HL-60/S4 treated with retinoic acid at 250 ng/mL for 4 days and 3 days (cell line): ENCODE data around the gene CENPP.

Experiments used
- in situ Hi-C: fragments of 300-500 bp; cut with MboI; formaldehyde crosslinking; loops from 2 replicates; pipeline ENCODE4 v1.7.0; 2022; ENCODE audit warnings: low sequenced_read_pairs

The CENPP gene

DNA sequence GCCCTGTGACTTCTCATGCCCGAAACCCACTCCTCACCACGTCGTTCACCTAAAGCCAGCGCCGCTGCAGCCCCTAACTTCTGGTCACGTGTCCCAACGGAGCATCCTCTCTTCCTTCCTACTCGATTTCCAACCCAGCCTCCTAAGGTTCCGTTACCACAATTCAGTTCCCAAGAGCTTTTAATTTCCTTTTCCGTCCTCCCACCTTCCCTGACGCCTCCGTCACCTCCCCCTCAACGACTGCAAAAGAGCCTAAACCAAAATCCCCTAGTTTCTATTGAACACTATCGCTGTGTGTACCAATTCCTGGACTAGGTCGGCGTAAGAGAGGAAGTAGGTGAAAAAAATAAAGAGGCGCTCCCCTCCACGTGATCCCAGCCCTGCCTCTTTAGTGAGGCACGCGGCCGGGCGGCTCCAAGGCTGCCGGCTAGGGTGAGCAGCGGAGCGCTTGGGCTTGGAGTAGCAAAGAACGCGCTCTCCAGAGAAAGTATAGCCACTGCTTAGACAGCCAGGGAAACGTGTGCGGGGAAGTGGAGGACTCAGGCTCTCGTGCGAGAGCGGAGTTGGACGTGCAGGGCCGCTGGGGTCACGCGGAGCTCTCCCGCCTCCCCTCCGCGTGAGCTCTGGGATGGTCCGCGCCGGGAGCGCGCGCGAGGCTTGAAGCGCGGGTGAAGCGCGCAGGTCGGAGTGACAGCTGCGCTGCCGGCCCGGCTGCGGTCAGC is at the start of gene CENPP, which contains the start of gene NOL8:
Gene CENPP, plus strand, starts transcription at position 685 of the 722 bp plus-strand sequence.
Gene NOL8, minus strand, starts transcription at position 82 of the 722 bp plus-strand sequence. CDS start 1,189 bp downstream, outside the sequence.
- in situ Hi-C loops: no loop called here

DNA sequence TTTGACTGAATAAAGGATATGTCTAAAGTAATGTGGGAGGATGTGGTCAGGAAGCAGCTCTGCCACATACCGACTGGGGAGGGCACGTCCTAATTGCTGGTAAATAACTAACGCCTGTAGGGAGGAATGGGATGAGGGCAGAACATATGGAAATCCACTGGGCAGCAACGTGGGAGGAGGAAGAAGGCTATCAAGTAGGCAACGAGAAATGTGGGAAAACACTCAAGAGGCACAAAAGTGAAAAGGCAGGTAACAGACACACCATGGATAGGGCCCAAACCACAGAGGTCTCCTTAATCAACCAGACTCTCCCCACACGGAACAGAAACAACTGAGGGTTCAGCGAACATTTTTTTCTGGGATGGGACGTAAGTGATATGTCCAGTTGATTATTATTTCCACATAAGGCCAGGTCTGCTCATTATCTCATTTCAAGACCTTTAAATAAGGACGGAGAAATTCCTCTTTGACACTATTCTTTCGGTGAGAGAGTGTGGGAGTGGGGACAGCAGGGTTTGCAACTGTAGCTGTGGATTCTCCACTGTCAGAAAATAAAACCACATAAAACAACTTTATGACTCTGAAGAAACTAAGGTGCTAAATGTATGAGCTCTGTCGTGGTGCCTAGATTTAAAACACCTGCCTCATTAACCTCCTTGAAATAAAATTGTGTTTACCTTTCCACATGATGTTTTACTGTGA is 49.3 kb upstream of the CENPP start:
- in situ Hi-C loops: no loop called here

DNA sequence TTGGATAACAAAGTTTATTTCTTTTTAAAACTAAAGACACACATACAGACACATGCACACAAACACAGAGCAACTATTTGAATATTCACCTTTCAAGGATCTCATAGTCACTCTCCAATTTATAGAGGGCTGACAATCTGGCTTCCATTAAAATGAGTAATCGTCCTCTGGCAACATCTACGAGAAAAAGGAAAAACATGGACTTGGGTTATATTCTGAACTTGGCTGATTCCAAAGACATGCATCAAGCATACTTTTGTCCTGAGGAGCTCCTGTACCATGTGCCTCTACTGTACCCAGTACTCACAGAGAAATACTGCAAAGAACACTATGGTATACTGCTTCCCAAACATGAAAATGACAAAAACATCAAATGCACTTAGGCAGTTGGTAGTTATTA is 47.6 kb upstream of the CENPP start:
- in situ Hi-C loops: no loop called here

GRCh38 chr9:92279302-92279701 is 46.5 kb upstream of the CENPP start:
- in situ Hi-C loops: no loop called here

GRCh38 chr9:92289708-92290390 is 35.9 kb upstream of the CENPP start:
- in situ Hi-C loops: no loop called here

GRCh38 chr9:92290785-92291429 is 34.8 kb upstream of the CENPP start:
- in situ Hi-C loops: no loop called here

- in situ Hi-C loops: no loop called here
Observed at GRCh38 chr9:92291577-92291976, 34.2 kb upstream of the CENPP start.

DNA sequence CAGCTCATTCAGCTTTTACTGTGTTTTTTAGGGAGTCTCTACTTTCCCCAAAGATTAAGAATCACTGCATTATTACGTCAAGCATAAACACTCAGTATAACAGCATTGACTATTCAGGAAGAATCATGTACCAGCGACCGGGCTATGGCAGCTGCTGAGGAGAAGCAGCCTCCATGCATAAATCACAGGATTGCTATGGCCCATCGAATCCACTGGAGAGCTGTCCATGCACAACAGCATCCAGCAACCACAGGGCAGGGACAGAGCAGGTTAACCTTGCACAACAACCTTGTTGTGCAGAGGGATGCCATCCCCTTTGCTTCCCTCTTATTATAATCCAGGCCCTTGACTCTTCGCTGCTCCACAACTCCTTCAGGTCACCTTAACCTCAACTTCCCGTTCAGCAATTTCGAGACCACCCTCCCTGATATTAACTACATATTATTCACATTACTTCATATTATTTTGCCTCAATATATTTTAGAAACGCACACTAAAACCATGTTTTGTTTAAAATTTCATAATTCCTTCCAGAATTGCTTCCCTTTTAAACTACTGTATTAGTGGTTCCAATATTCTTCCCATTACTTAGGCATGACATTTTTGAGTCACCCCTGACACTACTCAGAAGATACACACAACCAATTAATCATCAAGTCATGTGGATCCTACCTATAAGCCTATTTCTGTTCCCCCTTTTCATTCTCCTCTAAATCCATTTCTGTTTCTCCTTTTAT is 33.2 kb upstream of the CENPP start:
- in situ Hi-C loops: no loop called here

DNA sequence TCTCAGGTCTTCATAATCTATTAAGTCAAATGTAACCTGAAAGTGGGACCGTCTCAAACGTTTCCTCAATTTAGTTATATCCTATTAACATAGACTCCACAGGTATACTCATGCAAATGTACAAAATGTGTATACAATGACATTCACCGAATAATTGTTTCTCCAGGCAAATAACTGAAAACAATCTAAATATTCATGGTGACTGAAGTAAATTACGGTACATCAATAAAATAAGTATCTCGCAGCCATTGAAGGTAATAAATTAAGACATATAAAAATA is 32.7 kb upstream of the CENPP start:
- in situ Hi-C loops: no loop called here

GRCh38 chr9:92293452-92294296 is 32.1 kb upstream of the CENPP start, which contains the start of gene IARS1:
Gene IARS1 (minus strand): TSS chr9:92293697. CDS start chr9:92289419, 4,278 bp downstream.
- in situ Hi-C loops: no loop called here

DNA sequence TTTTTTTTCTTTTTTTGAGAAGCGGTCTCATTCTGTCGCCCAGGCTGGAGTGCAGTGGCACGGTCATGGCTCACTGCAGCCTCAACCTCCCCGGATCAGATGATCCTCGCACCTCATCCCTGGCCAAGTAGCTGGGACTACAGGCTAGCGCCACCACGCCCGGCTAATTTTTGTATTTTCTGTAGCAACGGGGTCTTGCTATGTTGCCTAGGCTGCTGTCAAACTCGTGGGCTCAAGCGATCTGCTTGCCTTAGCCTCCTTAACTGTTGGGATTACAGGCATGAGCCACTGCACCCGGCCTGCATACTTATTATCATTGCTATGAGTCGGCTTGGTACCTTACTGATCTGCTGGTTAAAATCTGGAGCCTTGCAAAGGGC is 31.5 kb upstream of the CENPP start:
- in situ Hi-C loops: no loop called here

DNA sequence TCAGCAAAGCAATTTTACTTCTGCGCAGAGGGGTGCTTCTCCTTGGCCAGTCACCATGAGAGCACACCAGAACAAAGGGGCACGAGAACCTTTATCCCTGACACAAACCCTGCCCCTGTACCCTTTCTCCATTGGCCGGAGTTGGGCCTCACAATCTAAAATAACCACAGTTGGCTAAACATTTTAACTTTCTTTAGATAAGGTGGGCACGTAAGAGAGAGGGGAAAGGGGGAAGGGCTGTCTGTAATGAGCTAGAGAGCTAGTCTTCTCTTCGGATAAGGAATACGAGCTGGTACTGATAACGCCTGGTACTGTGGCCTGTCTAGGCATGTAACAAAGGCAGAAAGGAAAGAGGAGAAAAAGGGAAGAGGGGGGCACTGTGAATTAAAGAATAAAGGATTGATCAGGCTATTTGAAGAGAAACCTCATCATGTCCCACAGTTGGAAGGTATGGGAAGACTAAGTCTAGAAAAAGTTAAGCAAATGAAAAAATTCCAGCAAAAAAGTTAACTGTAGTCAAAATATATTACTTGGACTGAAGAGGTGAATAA is 30.4 kb upstream of the CENPP start:
- in situ Hi-C loops: no loop called here

- in situ Hi-C loops: no loop called here
Observed at GRCh38 chr9:92295827-92296258, 29.9 kb upstream of the CENPP start.

DNA sequence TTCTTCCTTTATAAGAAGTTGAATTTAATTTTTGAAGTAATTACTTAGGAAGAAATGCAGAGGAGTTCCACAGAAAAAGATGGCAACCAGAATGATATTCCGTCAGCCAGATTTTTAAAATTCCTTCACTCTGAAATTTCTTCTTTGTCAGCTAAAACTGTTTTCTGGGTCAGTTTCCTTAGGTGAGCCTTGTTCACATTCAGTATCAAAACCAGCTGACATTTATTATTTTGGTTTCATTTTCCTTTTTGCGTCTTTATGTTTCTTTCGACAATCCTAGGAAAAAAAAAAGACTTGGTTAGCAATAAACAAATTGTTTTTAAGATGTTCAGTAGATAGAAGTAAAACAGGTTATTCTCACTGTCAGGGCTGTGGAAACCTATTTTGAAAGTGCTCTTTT is 28.1 kb upstream of the CENPP start:
- in situ Hi-C loops: no loop called here

- in situ Hi-C loops: no loop called here
Observed at GRCh38 chr9:92298036-92298435, 27.7 kb upstream of the CENPP start.

- in situ Hi-C loops: no loop called here
Observed at GRCh38 chr9:92299116-92299515, 26.6 kb upstream of the CENPP start.

DNA sequence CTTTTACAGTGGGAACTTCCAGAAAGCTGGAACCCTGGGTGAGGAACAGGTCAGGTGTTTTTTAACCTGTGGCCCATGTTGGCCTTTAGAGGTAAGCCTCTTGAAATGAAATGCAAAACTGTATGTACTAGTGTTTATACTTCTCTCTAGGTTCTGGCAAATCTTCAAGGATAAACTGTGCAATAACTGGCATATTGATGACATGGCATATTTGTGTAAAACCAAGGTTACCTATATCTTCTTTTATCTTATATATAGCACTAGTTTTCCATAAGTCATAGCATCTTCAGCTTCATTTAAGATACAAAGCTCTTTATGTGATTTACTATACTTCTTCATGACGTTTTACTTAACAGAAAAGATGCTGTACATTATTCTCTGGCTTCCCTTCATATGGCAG is 24.8 kb upstream of the CENPP start:
- in situ Hi-C loops: no loop called here

DNA sequence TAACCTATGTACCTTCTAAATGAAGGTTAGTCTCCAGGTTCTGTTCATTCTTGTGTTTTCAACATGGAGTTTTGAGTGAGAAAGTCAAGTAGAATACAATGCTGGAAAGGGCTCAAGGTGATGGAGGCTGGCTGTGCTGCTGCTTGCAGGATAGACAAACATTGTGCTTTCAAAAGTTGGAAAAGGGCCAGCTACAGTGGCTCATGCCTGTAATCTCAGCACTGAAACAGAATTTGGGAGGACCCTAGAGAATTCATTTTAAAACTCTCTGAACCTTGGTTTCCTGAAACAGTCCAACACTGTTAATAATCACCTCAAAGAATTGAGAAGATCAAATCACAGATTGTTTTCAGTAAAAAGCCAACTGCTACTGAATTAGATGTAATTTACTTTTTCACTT is 16.9 kb upstream of the CENPP start:
- in situ Hi-C loops: no loop called here

- in situ Hi-C loops: no loop called here
Observed at GRCh38 chr9:92310562-92310961, 15.2 kb upstream of the CENPP start.
